Ishikawa (cell line): ENCODE data around the gene TMIGD3.

ENCODE experiments used
- TAF1 ChIP-seq: IDR thresholded peaks from 2 replicates; pipeline ENCODE4 v1.6.1; 2012; ENCODE audit warnings: low read depth, mild to moderate bottlenecking
- USF1 ChIP-seq: IDR thresholded peaks from 2 replicates; pipeline ENCODE4 v1.6.1; 2012

- TF ChIP-seq USF1 (no peak), TAF1 (no peak)
These were observed 37.5 kb upstream of the TMIGD3 start for GRCh38 chr1:111540928-111541327.
